Upper lobe of left lung (tissue), 6 donors: ENCODE data around the gene TBX1. TPM values are rescaled to one million over a fixed set of nuclear protein-coding genes. Genes with fewer than 3 reads are reported as not detected.

Source experiments
- ATAC-seq, 2 donors: fragments of 200-7000 bp; cut with Tn5 transposase; one replicate each; pipeline ENCODE4 v1.9.1; 2022; ENCODE audit warnings: mild to moderate bottlenecking in 2 of 2, moderate library complexity in 2 of 2; ENCODE audit not compliant: low FRiP score in 2 of 2
- DNase-seq, 2 donors: peaks; one replicate each; pipeline ENCODE4 v3.0.0-alpha.2; 2019 to 2020
- H3K27ac ChIP-seq, 4 donors: fragments of 200-600 bp; sonication (generic); one replicate each; pipeline ENCODE4 v1.5.1; 2016 to 2019
- H3K27me3 ChIP-seq, 4 donors: fragments of 200-600 bp; sonication (generic); one replicate each; pipeline ENCODE4 v1.5.1; 2017 to 2019
- H3K36me3 ChIP-seq, 4 donors: fragments of 200-600 bp; sonication (generic); one replicate each; pipeline ENCODE4 v1.5.1; 2016 to 2019
- H3K4me1 ChIP-seq, 4 donors: fragments of 200-600 bp; sonication (generic); one replicate each; pipeline ENCODE4 v1.5.1; 2018 to 2019
- H3K4me3 ChIP-seq, 4 donors: fragments of 200-600 bp; sonication (generic); one replicate each; pipeline ENCODE4 v1.5.1; 2017 to 2019; ENCODE audit warnings: mild to moderate bottlenecking in 2 of 4, moderate library complexity in 1 of 4
- H3K9me3 ChIP-seq, 4 donors: fragments of 200-600 bp; sonication (generic); one replicate each; pipeline ENCODE4 v1.5.1; 2018 to 2019
- EP300 ChIP-seq, 4 donors: sonication (generic); formaldehyde crosslinking; IDR thresholded peaks; one replicate each; pipeline ENCODE4 v1.5.1; 2017; ENCODE audit warnings: antibody characterized with exemption in 4 of 4, control low read depth in 2 of 4
- POLR2A ChIP-seq, 4 donors: fragments of 450-650 bp; IDR thresholded peaks; one replicate each; pipeline ENCODE4 v1.5.1; 2016 to 2017; ENCODE audit warnings: antibody characterized with exemption in 4 of 4, mild to moderate bottlenecking in 2 of 4
- POLR2AphosphoS5 ChIP-seq, 2 donors: sonication (generic); formaldehyde crosslinking; IDR thresholded peaks; one replicate each; pipeline ENCODE4 v1.5.1; 2017; ENCODE audit warnings: antibody characterized with exemption in 2 of 2
- WGBS, 2 donors: methylation state at CpG; one replicate each; pipeline ENCODE4 v1.1.5; 2017 to 2018; 5-methylcytosine and 5-hydroxymethylcytosine counted together
- total RNA-seq, 6 donors: library from RNA; depleted of rRNA in 4 of 6; stranded (reverse); fragments of >200 nt in 4 of 6; gene quantifications; one replicate each; pipeline versions ENCODE4 v1.1.0 to v1.2.1, GENCODE V29; 2016 to 2021
- TF ChIP-seq, protein P1 (sequence below), 6 experiments: fragments of 450-650 bp in 4 of 6; fragments of 200-600 bp in 2 of 6; sonication (generic) in 2 of 6; IDR thresholded peaks; one replicate each; pipeline ENCODE4 v1.5.1; 2016 to 2019; ENCODE audit warnings: antibody characterized with exemption in 6 of 6
- donor health status: DM: no; HTN: no; CAD: no; lungs with moderate emphysema.
- donor health status: DM: no; HTN: yes; CAD: no; lungs with severe emphysema.

Gene TBX1
- total RNA-seq, 6 donors from 2014 or later: 1.0 to 12.2 (median 5.4) TPM

DNA sequence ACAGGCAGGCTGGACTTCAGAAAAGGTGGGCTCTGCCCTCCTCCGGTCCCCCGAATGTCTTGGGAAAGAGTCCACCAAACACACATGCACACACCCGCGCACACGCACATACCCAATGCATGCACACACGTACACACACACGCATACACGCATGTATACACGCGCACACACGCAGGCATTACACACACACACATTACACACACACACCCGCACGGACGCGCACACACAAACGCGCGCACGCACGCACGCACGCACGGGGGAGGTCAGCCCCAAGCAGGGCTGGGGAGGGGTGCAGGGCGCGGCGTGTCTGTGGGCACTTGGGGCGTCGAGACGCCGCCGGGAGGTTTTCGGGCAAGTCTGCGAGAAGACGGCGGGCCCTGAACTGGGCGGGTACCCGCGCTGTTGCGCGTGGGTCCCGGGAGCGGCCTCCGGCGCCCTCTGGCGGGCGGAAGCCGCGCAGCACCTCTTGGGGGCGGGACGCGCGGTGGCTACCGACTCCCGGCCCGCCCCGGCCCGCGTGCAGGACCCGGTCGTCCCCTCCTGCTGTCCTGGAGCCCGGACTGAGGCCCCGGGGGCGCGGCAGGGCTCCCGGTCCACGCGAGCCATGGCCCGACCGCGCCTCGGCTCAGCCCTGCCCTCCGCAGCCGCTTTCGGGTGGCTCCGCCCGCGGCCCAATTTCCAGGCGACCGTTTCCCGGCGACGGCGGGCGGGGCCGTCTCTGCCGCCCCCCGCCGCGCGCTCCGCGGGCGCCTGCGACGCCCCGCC, 42.7 kb upstream of the TBX1 start:
- ATAC-seq (peak; percentile 82 to 94), DNase-seq (peak; percentile 75 to 97)
- peaks cover 24 to 45% (median 36%) of the 10 kb centered on the region in 4 donors for H3K4me1 ChIP-seq
- H3K27me3 ChIP-seq: peaks cover 0 to 33% (median 11%) of the 10 kb centered on the region in 4 donors
- no peaks in the 10 kb centered on the region for H3K9me3 ChIP-seq
- 10 to 31% methylated on average over 15 to 45 of the region's 96 CpGs for WGBS, 2 donors
- no peak for TF ChIP-seq POLR2A (IDR thresholded peaks at IDR 0.05)
- TF ChIP-seq, protein P1, sequence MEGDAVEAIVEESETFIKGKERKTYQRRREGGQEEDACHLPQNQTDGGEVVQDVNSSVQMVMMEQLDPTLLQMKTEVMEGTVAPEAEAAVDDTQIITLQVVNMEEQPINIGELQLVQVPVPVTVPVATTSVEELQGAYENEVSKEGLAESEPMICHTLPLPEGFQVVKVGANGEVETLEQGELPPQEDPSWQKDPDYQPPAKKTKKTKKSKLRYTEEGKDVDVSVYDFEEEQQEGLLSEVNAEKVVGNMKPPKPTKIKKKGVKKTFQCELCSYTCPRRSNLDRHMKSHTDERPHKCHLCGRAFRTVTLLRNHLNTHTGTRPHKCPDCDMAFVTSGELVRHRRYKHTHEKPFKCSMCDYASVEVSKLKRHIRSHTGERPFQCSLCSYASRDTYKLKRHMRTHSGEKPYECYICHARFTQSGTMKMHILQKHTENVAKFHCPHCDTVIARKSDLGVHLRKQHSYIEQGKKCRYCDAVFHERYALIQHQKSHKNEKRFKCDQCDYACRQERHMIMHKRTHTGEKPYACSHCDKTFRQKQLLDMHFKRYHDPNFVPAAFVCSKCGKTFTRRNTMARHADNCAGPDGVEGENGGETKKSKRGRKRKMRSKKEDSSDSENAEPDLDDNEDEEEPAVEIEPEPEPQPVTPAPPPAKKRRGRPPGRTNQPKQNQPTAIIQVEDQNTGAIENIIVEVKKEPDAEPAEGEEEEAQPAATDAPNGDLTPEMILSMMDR (IDR thresholded peaks at IDR 0.05): peak; percentile 92 to 99 (median 98)
- H3K4me3 ChIP-seq: peak overlapping the region; percentile 55 to 80 (median 66)
- peaks cover 0 to 9% (median 3%) of the 10 kb centered on the region in 4 donors for H3K36me3 ChIP-seq
- peak overlapping the region in 2 of 4 donors; percentile 24 to 63 for H3K27ac ChIP-seq

DNA sequence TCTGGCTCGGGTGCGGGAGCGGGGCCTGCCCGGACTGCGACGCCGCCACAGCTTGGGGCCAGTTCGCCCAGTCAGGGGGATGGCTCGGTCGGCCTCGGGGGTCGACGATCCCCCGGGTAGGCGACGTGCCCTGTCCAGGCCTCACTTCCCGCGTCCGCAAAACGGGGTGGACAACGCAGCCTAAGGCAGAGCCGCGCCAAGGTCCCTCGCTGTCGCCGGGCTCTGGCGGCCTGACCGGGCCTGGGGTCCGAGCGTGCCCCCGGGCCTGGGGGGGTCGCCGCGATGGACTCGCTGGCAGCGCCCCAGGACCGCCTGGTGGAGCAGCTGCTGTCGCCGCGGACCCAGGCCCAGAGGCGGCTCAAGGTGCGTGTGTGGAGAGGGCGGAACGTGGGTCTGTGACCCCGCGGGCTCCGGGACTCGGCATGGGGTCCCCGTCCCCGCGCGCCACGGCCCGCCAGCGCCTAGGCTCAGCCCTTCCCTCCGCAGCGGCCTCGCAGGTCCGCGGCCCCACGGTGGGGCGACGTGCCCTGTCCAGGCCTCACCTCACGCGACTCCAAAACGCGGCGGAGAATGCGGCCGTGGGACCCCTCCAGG, 42.0 kb upstream of the TBX1 start:
- TF ChIP-seq POLR2A (IDR thresholded peaks at IDR 0.05): no peak
- TF ChIP-seq, protein P1 (IDR thresholded peaks at IDR 0.05): no peak
- no peak for TF ChIP-seq POLR2AphosphoS5 (IDR thresholded peaks at IDR 0.05)
- TF ChIP-seq EP300 (IDR thresholded peaks at IDR 0.05): no peak
- Histone ChIP-seq H3K4me3 (peak overlapping the region; percentile 55 to 80 (median 66)), H3K4me1 (peaks cover 31 to 50% (median 42%) of the 10 kb centered on the region in 4 donors), H3K27ac (peak overlapping the region in 3 of 4 donors; percentile 8 to 63 (median 24)), H3K9me3 (no peaks in the 10 kb centered on the region), H3K27me3 (peaks cover 0 to 38% (median 16%) of the 10 kb centered on the region in 4 donors), H3K36me3 (peaks cover 0 to 9% (median 3%) of the 10 kb centered on the region in 4 donors)
- no peak for ATAC-seq
- 4% methylated on average over 27 of the region's 70 CpGs; no CpG with 5 or more reads in 1 of the 2 donors for WGBS, 2 donors
- peak in 1 of 2 donors; percentile 86 for DNase-seq

DNA sequence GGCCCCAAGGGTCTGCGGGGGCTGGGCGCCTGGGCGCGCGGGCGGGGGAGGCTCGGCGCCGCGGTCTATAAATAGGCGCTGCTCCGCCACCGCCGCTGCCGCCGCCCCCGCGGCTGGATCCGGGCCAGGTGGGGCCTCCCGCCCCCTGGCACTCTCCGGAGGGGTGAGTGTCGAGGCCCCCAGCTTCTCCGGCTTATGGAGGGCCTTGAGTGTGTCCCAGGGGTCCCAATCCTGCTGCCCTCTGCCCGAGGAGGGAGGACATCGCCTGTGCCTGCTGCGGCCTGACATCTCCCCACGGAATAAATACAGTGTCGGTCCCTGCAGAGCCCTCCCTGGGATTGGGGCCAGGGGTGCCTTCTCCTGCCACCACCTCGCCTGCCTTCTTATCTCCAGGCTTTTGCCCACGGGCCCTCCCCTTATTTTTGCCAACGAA, 41.5 kb upstream of the TBX1 start:
- WGBS, 2 donors: 32 to 38% methylated on average over 9 to 12 of the region's 31 CpGs
- Histone ChIP-seq H3K4me1 (peaks cover 34 to 50% (median 44%) of the 10 kb centered on the region in 4 donors), H3K4me3 (peak overlapping the region in 3 of 4 donors; percentile 55 to 80 (median 68)), H3K27me3 (peaks cover 0 to 39% (median 18%) of the 10 kb centered on the region in 4 donors), H3K9me3 (no peaks in the 10 kb centered on the region), H3K27ac (peak overlapping the region in 2 of 4 donors; percentile 8 to 63), H3K36me3 (peaks cover 0 to 9% (median 3%) of the 10 kb centered on the region in 4 donors)
- no peak for TF ChIP-seq EP300 (IDR thresholded peaks at IDR 0.05)
- TF ChIP-seq POLR2AphosphoS5 (IDR thresholded peaks at IDR 0.05): no peak
- no peak for TF ChIP-seq POLR2A (IDR thresholded peaks at IDR 0.05)
- TF ChIP-seq, protein P1 (IDR thresholded peaks at IDR 0.05): no peak
- DNase-seq: no peak
- no peak for ATAC-seq

- Histone ChIP-seq H3K36me3 (peaks cover 0 to 9% (median 3%) of the 10 kb centered on the region in 4 donors), H3K4me3 (peak overlapping the region in 2 of 4 donors; percentile 68 to 80), H3K4me1 (peaks cover 33 to 52% (median 46%) of the 10 kb centered on the region in 4 donors), H3K27ac (peak overlapping the region in 1 of 4 donors; percentile 63), H3K27me3 (peaks cover 0 to 43% (median 21%) of the 10 kb centered on the region in 4 donors), H3K9me3 (no peaks in the 10 kb centered on the region)
- TF ChIP-seq POLR2AphosphoS5 (IDR thresholded peaks at IDR 0.05): no peak
- no peak for TF ChIP-seq EP300 (IDR thresholded peaks at IDR 0.05)
- TF ChIP-seq, protein P1 (IDR thresholded peaks at IDR 0.05): no peak
- TF ChIP-seq POLR2A (IDR thresholded peaks at IDR 0.05): no peak
- DNase-seq (peak in 1 of 2 donors; percentile 34), ATAC-seq (no peak)
- WGBS, 2 donors: 83 to 89% methylated on average over 7 to 12 of the region's 12 CpGs
These were observed 41.0 kb upstream of the TBX1 start for GRCh38 chr22:19719488-19720021.
